ENCODE measurements around the gene TPH2.

TPH2 gene

GRCh38 chr12:71967211-71967610, 28.6 kb downstream of the TPH2 start:
- no peak for DNase-seq

GRCh38 chr12:71969330-71969729, 30.7 kb downstream of the TPH2 start:
- no peak for DNase-seq

GRCh38 chr12:71970031-71970430, 31.4 kb downstream of the TPH2 start:
- DNase-seq = no peak

- peak; percentile 20 for DNase-seq
Observed at GRCh38 chr12:71972441-71973074, 33.9 kb downstream of the TPH2 start.

- DNase-seq = no peak
Observed at GRCh38 chr12:71973687-71974086, 35.0 kb downstream of the TPH2 start.

- DNase-seq = no peak
Observed at GRCh38 chr12:71980538-71980937, 41.9 kb downstream of the TPH2 start.

- no peak for DNase-seq
Observed at GRCh38 chr12:71981149-71981548, 42.5 kb downstream of the TPH2 start.

- DNase-seq = no peak
Observed at GRCh38 chr12:71994715-71995114, 56.1 kb downstream of the TPH2 start.

GRCh38 chr12:71999795-72000194, 61.1 kb downstream of the TPH2 start:
- DNase-seq = no peak

GRCh38 chr12:72000969-72001648, 62.5 kb downstream of the TPH2 start:
- DNase-seq = no peak

- no peak for DNase-seq
Observed at GRCh38 chr12:72006766-72007165, 68.1 kb downstream of the TPH2 start.

- no peak for DNase-seq
Observed at GRCh38 chr12:72010356-72010755, 71.7 kb downstream of the TPH2 start.

GRCh38 chr12:72011374-72011773, 72.7 kb downstream of the TPH2 start:
- DNase-seq = no peak

GRCh38 chr12:72012874-72013273, 74.2 kb downstream of the TPH2 start:
- no peak for DNase-seq

GRCh38 chr12:72015895-72016294, 77.2 kb downstream of the TPH2 start:
- no peak for DNase-seq

- peak; percentile 68 for DNase-seq
Observed at GRCh38 chr12:72017054-72017651, 78.5 kb downstream of the TPH2 start.

GRCh38 chr12:72018036-72018435, 79.4 kb downstream of the TPH2 start:
- no peak for DNase-seq

- no peak for DNase-seq
Observed at GRCh38 chr12:72024613-72025012, 86.0 kb downstream of the TPH2 start.

GRCh38 chr12:72025524-72025923, 86.9 kb downstream of the TPH2 start:
- DNase-seq = no peak

GRCh38 chr12:72028966-72029365, 90.3 kb downstream of the TPH2 start:
- DNase-seq = no peak

- no peak for DNase-seq
Observed at GRCh38 chr12:72030277-72030676, 91.6 kb downstream of the TPH2 start.

GRCh38 chr12:72031066-72031465, 92.4 kb downstream of the TPH2 start:
- no peak for DNase-seq

- DNase-seq = no peak
Observed at GRCh38 chr12:72033991-72034390, 95.3 kb downstream of the TPH2 start.

- no peak for DNase-seq
Observed at GRCh38 chr12:72035625-72036024, 97.0 kb downstream of the TPH2 start.

- DNase-seq = no peak
Observed at GRCh38 chr12:72036393-72036792, 97.7 kb downstream of the TPH2 start.

All from NCI-H1105 (cell line).